ENCODE data around the gene ALG2.

- TF ChIP-seq POLR2AphosphoS5 (IDR thresholded peaks at IDR 0.05; ENCODE audit: borderline replicate concordance, low read depth, low read length) = no peak
- TF ChIP-seq EZH2 (IDR thresholded peaks at IDR 0.05) = no peak
Measured at GRCh38 chr9:99180199-99180598, 41.5 kb downstream of the ALG2 start.
